SK-N-SH treated with all-trans-retinoic acid at 6 μM for 48 hours (cell line): Measurements from ENCODE around the gene CCDC174.
A peak's percentile ranks its signal among the peaks of the same experiment; 100 is the strongest.

Source experiments
- ATAC-seq: fragments of 200-7000 bp; cut with Tn5 transposase; 3 replicates; pipeline ENCODE4 v1.9.1; 2020; ENCODE audit warnings: mild to moderate bottlenecking, moderate library complexity
- ARNTL ChIP-seq: fragments of 450-650 bp; formaldehyde crosslinking; IDR thresholded peaks from 2 replicates; pipeline ENCODE4 v1.5.0; 2020; ENCODE audit warnings: low read depth, mild to moderate bottlenecking, moderate library complexity, borderline replicate concordance
- BACH2 ChIP-seq: fragments of 250-450 bp; sonication (Bioruptor Pico); IDR thresholded peaks from 2 replicates; pipeline ENCODE4 v1.9.0; 2021; ENCODE audit warnings: mild to moderate bottlenecking, borderline replicate concordance
- CREB5 ChIP-seq: fragments of 250-450 bp; sonication (Bioruptor Pico); IDR thresholded peaks from 2 replicates; pipeline ENCODE4 v1.5.1; 2020; ENCODE audit warnings: low read depth, mild to moderate bottlenecking, moderate library complexity
- CSDC2 ChIP-seq: fragments of 250-450 bp; sonication (Bioruptor Pico); IDR thresholded peaks from 2 replicates; pipeline ENCODE4 v1.5.0; 2020; ENCODE audit warnings: mild to moderate bottlenecking, moderate library complexity
- CSRNP3 ChIP-seq: fragments of 250-450 bp; sonication (Bioruptor Pico); IDR thresholded peaks from 2 replicates; pipeline ENCODE4 v1.5.1; 2021; ENCODE audit warnings: mild to moderate bottlenecking, moderate library complexity
- ESRRG ChIP-seq: fragments of 250-450 bp; sonication (Bioruptor Pico); IDR thresholded peaks from 2 replicates; pipeline ENCODE4 v1.6.1; 2021; ENCODE audit warnings: mild to moderate bottlenecking
- GLIS3 ChIP-seq: fragments of 250-450 bp; sonication (Bioruptor Pico); IDR thresholded peaks from 2 replicates; pipeline ENCODE4 v1.5.0; 2020; ENCODE audit warnings: mild to moderate bottlenecking, moderate library complexity
- ISL1 ChIP-seq: fragments of 250-450 bp; sonication (Bioruptor Pico); IDR thresholded peaks from 2 replicates; pipeline ENCODE4 v2.1.2; 2022; ENCODE audit warnings: mild to moderate bottlenecking, moderate library complexity
- PATZ1 ChIP-seq: fragments of 250-450 bp; sonication (Bioruptor Pico); IDR thresholded peaks from 2 replicates; pipeline ENCODE4 v1.8.0; 2020; ENCODE audit warnings: mild to moderate bottlenecking, moderate library complexity, borderline replicate concordance
- RARB ChIP-seq: fragments of 250-450 bp; sonication (Bioruptor Pico); IDR thresholded peaks from 2 replicates; pipeline ENCODE4 v1.8.0; 2021; ENCODE audit warnings: mild to moderate bottlenecking, moderate library complexity
- SNAI2 ChIP-seq: fragments of 250-450 bp; sonication (Bioruptor Pico); IDR thresholded peaks from 2 replicates; pipeline ENCODE4 v1.5.0; 2020; ENCODE audit warnings: mild to moderate bottlenecking, moderate library complexity
- TCF4 ChIP-seq: fragments of 250-450 bp; sonication (Bioruptor Pico); IDR thresholded peaks from 2 replicates; pipeline ENCODE4 v1.8.0; 2021; ENCODE audit warnings: mild to moderate bottlenecking, moderate library complexity, borderline replicate concordance
- TOX ChIP-seq: fragments of 250-450 bp; sonication (Bioruptor Pico); IDR thresholded peaks from 2 replicates; pipeline ENCODE4 v1.8.0; 2021; ENCODE audit warnings: mild to moderate bottlenecking, moderate library complexity, borderline replicate concordance
- ZC3H10 ChIP-seq: fragments of 250-450 bp; sonication (Bioruptor Pico); IDR thresholded peaks from 2 replicates; pipeline ENCODE4 v1.5.1; 2021; ENCODE audit warnings: mild to moderate bottlenecking, moderate library complexity
- ZFP3 ChIP-seq: fragments of 250-450 bp; sonication (Bioruptor Pico); IDR thresholded peaks from 2 replicates; pipeline ENCODE4 v1.5.0; 2020; ENCODE audit warnings: mild to moderate bottlenecking, moderate library complexity
- ZFP30 ChIP-seq: fragments of 450-650 bp; formaldehyde crosslinking; IDR thresholded peaks from 2 replicates; pipeline ENCODE4 v1.5.0; 2022; ENCODE audit warnings: mild to moderate bottlenecking, moderate library complexity
- ZNF70 ChIP-seq: fragments of 450-650 bp; formaldehyde crosslinking; IDR thresholded peaks from 2 replicates; pipeline ENCODE4 v1.5.0; 2020; ENCODE audit warnings: mild to moderate bottlenecking, moderate library complexity
- ZNF8 ChIP-seq: fragments of 450-650 bp; formaldehyde crosslinking; IDR thresholded peaks from 2 replicates; pipeline ENCODE4 v1.5.0; 2020; ENCODE audit warnings: mild to moderate bottlenecking, moderate library complexity
- TF ChIP-seq, protein P1 (sequence below): fragments of 250-450 bp; sonication (Bioruptor Pico); IDR thresholded peaks from 2 replicates; pipeline ENCODE4 v1.5.0; 2020; ENCODE audit warnings: mild to moderate bottlenecking, moderate library complexity
- TF ChIP-seq, protein P2 (sequence below): fragments of 250-450 bp; sonication (Bioruptor Pico); IDR thresholded peaks from 2 replicates; pipeline ENCODE4 v1.8.0; 2021; ENCODE audit warnings: low read depth, mild to moderate bottlenecking, moderate library complexity, borderline replicate concordance

The CCDC174 gene

GRCh38 chr3:14633819-14634424 is 17.6 kb upstream of the CCDC174 start:
- TF ChIP-seq SNAI2 (CRISPR knock-in tag) (no peak), RARB (CRISPR knock-in tag) (no peak), TCF4 (CRISPR knock-in tag) (no peak), ESRRG (CRISPR knock-in tag) (no peak), BACH2 (CRISPR knock-in tag) (no peak), ZNF70 (no peak), ZC3H10 (no peak), CSDC2 (no peak), ARNTL (CRISPR knock-in tag) (no peak), PATZ1 (CRISPR knock-in tag) (no peak), TOX (no peak), GLIS3 (CRISPR knock-in tag) (no peak), CSRNP3 (CRISPR knock-in tag) (no peak), ZNF8 (CRISPR knock-in tag) (no peak), ISL1 (no peak), CREB5 (no peak), ZFP30 (no peak), ZFP3 (CRISPR knock-in tag) (no peak)
- TF ChIP-seq, protein P1, sequence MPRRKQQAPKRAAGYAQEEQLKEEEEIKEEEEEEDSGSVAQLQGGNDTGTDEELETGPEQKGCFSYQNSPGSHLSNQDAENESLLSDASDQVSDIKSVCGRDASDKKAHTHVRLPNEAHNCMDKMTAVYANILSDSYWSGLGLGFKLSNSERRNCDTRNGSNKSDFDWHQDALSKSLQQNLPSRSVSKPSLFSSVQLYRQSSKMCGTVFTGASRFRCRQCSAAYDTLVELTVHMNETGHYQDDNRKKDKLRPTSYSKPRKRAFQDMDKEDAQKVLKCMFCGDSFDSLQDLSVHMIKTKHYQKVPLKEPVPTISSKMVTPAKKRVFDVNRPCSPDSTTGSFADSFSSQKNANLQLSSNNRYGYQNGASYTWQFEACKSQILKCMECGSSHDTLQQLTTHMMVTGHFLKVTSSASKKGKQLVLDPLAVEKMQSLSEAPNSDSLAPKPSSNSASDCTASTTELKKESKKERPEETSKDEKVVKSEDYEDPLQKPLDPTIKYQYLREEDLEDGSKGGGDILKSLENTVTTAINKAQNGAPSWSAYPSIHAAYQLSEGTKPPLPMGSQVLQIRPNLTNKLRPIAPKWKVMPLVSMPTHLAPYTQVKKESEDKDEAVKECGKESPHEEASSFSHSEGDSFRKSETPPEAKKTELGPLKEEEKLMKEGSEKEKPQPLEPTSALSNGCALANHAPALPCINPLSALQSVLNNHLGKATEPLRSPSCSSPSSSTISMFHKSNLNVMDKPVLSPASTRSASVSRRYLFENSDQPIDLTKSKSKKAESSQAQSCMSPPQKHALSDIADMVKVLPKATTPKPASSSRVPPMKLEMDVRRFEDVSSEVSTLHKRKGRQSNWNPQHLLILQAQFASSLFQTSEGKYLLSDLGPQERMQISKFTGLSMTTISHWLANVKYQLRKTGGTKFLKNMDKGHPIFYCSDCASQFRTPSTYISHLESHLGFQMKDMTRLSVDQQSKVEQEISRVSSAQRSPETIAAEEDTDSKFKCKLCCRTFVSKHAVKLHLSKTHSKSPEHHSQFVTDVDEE (CRISPR knock-in tag): no peak
- TF ChIP-seq, protein P2, sequence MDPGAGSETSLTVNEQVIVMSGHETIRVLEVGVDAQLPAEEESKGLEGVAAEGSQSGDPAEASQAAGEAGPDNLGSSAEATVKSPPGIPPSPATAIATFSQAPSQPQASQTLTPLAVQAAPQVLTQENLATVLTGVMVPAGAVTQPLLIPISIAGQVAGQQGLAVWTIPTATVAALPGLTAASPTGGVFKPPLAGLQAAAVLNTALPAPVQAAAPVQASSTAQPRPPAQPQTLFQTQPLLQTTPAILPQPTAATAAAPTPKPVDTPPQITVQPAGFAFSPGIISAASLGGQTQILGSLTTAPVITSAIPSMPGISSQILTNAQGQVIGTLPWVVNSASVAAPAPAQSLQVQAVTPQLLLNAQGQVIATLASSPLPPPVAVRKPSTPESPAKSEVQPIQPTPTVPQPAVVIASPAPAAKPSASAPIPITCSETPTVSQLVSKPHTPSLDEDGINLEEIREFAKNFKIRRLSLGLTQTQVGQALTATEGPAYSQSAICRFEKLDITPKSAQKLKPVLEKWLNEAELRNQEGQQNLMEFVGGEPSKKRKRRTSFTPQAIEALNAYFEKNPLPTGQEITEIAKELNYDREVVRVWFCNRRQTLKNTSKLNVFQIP (CRISPR knock-in tag): no peak
- TF ChIP-seq, all 23 proteins: peak for 0
- peak; percentile 93 for ATAC-seq

GRCh38 chr3:14634763-14635400 is 16.7 kb upstream of the CCDC174 start:
- ATAC-seq: no peak
- TF ChIP-seq TOX (no peak), CSDC2 (no peak), ZFP3 (CRISPR knock-in tag) (no peak), ZFP30 (no peak), CSRNP3 (CRISPR knock-in tag) (no peak), BACH2 (CRISPR knock-in tag) (no peak)
- TF ChIP-seq, protein P2 (CRISPR knock-in tag): no peak
